Measurements from ENCODE around the gene TTYH1. TPM values are rescaled to one million over a fixed set of nuclear protein-coding genes. Genes with fewer than 3 reads are reported as not detected.

The TTYH1 gene
- total and polyA plus RNA-seq, 9 donors, result 0.25 to 34.2 (median 1.8) TPM

DNA sequence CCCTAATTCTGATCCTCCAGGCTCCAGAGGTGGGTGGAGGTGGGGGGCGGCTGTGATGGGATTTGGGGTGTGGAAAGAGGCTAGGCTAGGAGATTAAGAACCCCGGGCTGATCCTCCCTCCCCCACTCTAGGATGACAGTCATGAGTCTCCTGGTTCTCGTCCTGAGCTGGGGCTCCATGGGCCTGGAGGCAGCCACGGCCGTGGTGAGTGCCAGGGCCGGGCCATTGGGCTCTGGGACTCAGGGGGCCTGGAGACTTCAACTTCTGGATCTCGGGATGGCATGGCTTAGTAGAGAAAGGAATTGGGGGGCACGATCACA is 13.9 kb downstream of the TTYH1 start:
- WGBS, 3 donors, result 26 to 38% (median 28%) methylated on average over 8 of the region's 8 CpGs
- no peak for DNase-seq
- Histone ChIP-seq H3K27me3 (no peaks in the 10 kb centered on the region), H3K36me3 (no peaks in the 10 kb centered on the region), H3K4me3 (no peak overlapping the region), H3K4me1 (ENCODE audit: insufficient read depth) (peaks cover 2% of the 10 kb centered on the region), H3K27ac (no peak overlapping the region), H3K9me3 (no peaks in the 10 kb centered on the region)
- intact Hi-C loops (cut with DNase I), result no loop called here
- TF ChIP-seq POLR2A (IDR thresholded peaks at IDR 0.05) (no peak), EP300 (IDR thresholded peaks at IDR 0.05) (no peak)
- TF ChIP-seq, protein P1, sequence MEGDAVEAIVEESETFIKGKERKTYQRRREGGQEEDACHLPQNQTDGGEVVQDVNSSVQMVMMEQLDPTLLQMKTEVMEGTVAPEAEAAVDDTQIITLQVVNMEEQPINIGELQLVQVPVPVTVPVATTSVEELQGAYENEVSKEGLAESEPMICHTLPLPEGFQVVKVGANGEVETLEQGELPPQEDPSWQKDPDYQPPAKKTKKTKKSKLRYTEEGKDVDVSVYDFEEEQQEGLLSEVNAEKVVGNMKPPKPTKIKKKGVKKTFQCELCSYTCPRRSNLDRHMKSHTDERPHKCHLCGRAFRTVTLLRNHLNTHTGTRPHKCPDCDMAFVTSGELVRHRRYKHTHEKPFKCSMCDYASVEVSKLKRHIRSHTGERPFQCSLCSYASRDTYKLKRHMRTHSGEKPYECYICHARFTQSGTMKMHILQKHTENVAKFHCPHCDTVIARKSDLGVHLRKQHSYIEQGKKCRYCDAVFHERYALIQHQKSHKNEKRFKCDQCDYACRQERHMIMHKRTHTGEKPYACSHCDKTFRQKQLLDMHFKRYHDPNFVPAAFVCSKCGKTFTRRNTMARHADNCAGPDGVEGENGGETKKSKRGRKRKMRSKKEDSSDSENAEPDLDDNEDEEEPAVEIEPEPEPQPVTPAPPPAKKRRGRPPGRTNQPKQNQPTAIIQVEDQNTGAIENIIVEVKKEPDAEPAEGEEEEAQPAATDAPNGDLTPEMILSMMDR (IDR thresholded peaks at IDR 0.05), result no peak

DNA sequence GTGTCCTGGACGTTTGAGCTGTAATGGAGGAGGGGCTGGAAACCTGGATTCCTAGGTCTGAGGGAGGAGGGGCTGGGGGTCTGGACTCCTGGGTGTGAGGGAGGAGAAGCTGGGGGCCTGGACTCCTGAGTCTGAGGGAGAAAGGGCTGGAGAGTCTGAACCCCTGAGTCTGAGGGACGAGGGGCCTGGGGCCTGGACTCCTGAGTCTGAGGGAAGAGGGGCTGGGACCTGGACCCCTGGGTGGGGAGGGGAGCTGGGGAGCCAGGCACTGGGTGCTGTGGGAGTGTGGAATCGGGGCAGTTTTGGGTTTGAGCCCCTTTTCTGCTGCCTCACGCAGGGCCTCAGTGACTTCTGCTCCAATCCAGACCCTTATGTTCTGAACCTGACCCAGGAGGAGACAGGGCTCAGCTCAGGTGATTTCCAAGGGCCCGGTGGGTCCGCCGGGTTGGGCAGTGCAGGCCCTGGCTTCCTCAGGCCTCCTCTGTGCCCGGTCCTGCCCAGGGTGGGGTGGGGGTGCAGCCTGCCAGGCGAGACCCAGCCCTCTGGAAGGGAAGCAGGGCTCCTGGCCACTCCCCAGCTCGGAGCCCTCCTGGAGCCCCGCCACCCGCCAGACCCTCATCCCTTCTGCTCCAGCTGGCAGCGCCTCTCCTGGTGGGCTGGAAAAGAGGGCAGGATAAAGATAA is 14.4 kb downstream of the TTYH1 start:
- WGBS, 3 donors, result 28 to 45% (median 37%) methylated on average over 11 to 13 of the region's 13 CpGs
- Histone ChIP-seq H3K9me3 (no peaks in the 10 kb centered on the region), H3K36me3 (no peaks in the 10 kb centered on the region), H3K4me3 (no peak overlapping the region), H3K27me3 (no peaks in the 10 kb centered on the region), H3K27ac (no peak overlapping the region), H3K4me1 (ENCODE audit: insufficient read depth) (peaks cover 3% of the 10 kb centered on the region)
- no peak for DNase-seq
- intact Hi-C loops (cut with DNase I), result no loop called here
- TF ChIP-seq EP300 (IDR thresholded peaks at IDR 0.05), result no peak
- TF ChIP-seq, protein P1 (IDR thresholded peaks at IDR 0.05), result no peak
- TF ChIP-seq POLR2A (IDR thresholded peaks at IDR 0.05), result no peak

DNA sequence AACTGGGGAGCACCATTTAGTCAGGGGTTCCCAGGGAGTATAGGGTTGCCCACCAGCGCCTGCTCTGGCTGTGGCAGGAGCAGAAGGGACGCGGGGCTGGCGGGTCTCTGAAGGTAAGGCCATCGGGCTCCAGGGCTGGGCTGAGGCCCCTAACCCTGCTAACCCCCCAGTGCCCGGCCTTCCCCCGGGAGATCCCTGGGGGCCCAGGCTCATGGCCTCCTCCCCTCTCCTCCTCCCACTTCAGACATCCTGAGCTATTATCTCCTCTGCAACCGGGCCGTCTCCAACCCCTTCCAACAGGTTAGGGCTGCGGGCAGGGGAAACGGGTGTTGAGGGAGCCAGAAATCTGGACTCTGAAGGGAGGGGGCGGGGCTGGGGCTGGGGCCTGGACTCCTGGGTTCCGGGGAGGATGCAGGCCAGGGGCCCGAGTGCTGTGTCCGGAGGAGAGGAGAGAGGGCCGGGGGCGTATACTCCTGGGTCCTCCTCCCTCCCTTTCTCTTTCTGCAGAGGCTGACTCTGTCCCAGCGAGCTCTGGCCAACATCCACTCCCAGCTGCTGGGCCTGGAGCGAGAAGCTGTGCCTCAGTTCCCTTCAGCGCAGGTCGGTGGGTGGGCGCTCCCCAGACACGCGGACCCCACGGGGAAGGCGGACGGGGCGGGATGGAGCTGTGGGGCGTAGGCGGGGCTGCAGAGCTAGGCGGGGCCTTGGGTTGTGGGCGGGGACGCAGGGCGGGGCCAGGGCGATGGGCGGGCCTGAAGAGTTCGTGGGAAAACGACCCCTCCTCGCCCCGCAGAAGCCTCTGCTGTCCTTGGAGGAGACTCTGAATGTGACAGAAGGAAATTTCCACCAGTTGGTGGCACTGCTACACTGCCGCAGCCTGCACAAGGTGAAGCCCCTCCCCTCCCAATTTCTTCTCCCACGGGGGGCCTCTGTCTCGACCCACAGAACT is 15.3 kb downstream of the TTYH1 start:
- Histone ChIP-seq H3K27ac (no peak overlapping the region), H3K9me3 (no peaks in the 10 kb centered on the region), H3K4me3 (peak overlapping the region; percentile 26), H3K27me3 (no peaks in the 10 kb centered on the region), H3K4me1 (ENCODE audit: insufficient read depth) (peaks cover 12% of the 10 kb centered on the region), H3K36me3 (no peaks in the 10 kb centered on the region)
- 3% methylated on average over 35 to 43 of the region's 43 CpGs for WGBS, 3 donors
- intact Hi-C loops (cut with DNase I), result no loop called here
- TF ChIP-seq POLR2A (IDR thresholded peaks at IDR 0.05), result no peak
- no peak for TF ChIP-seq EP300 (IDR thresholded peaks at IDR 0.05)
- TF ChIP-seq, protein P1 (IDR thresholded peaks at IDR 0.05), result no peak
- peak in 3 of 5 donors; percentile 64 to 76 (median 66) for DNase-seq

DNA sequence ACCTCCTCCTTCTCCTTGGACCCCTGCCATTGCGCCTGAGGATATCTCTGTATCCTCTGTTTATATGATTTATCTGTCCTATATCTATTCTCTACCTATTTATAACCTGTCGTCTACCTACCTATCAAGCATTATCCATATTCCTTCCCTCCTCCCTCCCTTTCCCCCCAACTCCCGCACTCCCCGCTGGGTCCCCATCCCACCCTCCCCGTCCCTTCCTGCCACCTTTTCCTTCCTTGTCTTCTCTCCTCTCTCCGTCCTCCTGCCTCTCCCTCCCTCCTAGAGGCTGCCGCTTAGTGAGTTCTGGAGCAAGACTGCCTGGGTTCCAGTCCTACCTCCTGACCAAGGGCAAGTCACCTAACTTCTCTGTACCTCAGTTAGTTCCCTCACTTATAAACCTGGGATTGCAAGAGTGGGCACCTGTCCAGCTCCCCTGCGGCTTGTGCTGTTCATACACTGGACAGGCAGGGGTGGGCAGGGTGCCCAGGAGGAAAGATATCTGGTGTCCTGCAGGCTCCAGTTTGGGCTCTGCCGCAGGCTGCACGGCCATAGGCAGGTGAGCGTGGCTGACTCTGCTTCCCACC is 16.1 kb downstream of the TTYH1 start:
- Histone ChIP-seq H3K9me3 (no peaks in the 10 kb centered on the region), H3K4me1 (ENCODE audit: insufficient read depth) (peaks cover 18% of the 10 kb centered on the region), H3K36me3 (no peaks in the 10 kb centered on the region), H3K4me3 (no peak overlapping the region), H3K27me3 (no peaks in the 10 kb centered on the region), H3K27ac (no peak overlapping the region)
- 4 to 10% (median 6%) methylated on average over 11 of the region's 11 CpGs for WGBS, 3 donors
- no peak for TF ChIP-seq EP300 (IDR thresholded peaks at IDR 0.05)
- TF ChIP-seq, protein P1 (IDR thresholded peaks at IDR 0.05), result no peak
- no peak for TF ChIP-seq POLR2A (IDR thresholded peaks at IDR 0.05)
- peak in 3 of 5 donors; percentile 50 to 71 (median 61) for DNase-seq
- intact Hi-C loops (cut with DNase I), result no loop called here
